ENCODE data around the gene DCBLD1.

Gene DCBLD1

GRCh38 chr6:117498159-117498558, 15.7 kb downstream of the DCBLD1 start:
- DNase-seq (ENCODE audit: insufficient read length, low spot score) (no peak), FAIRE-seq (no peak)

GRCh38 chr6:117501722-117502121, 19.2 kb downstream of the DCBLD1 start:
- FAIRE-seq (no peak), DNase-seq (ENCODE audit: insufficient read length, low spot score) (no peak)
- no peak for TF ChIP-seq CTCF (IDR thresholded peaks at IDR 0.05; ENCODE audit: insufficient read depth, missing control alignments)

More at GRCh38 chr6:117498159-117498558, 15.7 kb downstream of the DCBLD1 start:
- no peak for TF ChIP-seq CTCF (IDR thresholded peaks at IDR 0.05; ENCODE audit: insufficient read depth, missing control alignments)

- FAIRE-seq (no peak), DNase-seq (ENCODE audit: insufficient read length, low spot score) (no peak)
- no peak for TF ChIP-seq CTCF (IDR thresholded peaks at IDR 0.05; ENCODE audit: insufficient read depth, missing control alignments)
These were observed 20.1 kb downstream of the DCBLD1 start for GRCh38 chr6:117502580-117502979.

- FAIRE-seq = no peak
- no peak for TF ChIP-seq CTCF (IDR thresholded peaks at IDR 0.05; ENCODE audit: insufficient read depth, missing control alignments)
- no peak for DNase-seq (ENCODE audit: insufficient read length, low spot score)
These were observed 20.7 kb downstream of the DCBLD1 start for GRCh38 chr6:117503211-117503610.

- no peak for TF ChIP-seq CTCF (IDR thresholded peaks at IDR 0.05; ENCODE audit: insufficient read depth, missing control alignments)
- DNase-seq (ENCODE audit: insufficient read length, low spot score) (no peak), FAIRE-seq (no peak)
These were observed 22.1 kb downstream of the DCBLD1 start for GRCh38 chr6:117504478-117505144.

GRCh38 chr6:117505311-117505710, 22.8 kb downstream of the DCBLD1 start:
- no peak for DNase-seq (ENCODE audit: insufficient read length, low spot score)
- no peak for FAIRE-seq

More at GRCh38 chr6:117505311-117505710, 22.8 kb downstream of the DCBLD1 start:
- no peak for TF ChIP-seq CTCF (IDR thresholded peaks at IDR 0.05; ENCODE audit: insufficient read depth, missing control alignments)

All from D721Med (cell line).